Measurements from ENCODE around the gene TGFB3.

DNA sequence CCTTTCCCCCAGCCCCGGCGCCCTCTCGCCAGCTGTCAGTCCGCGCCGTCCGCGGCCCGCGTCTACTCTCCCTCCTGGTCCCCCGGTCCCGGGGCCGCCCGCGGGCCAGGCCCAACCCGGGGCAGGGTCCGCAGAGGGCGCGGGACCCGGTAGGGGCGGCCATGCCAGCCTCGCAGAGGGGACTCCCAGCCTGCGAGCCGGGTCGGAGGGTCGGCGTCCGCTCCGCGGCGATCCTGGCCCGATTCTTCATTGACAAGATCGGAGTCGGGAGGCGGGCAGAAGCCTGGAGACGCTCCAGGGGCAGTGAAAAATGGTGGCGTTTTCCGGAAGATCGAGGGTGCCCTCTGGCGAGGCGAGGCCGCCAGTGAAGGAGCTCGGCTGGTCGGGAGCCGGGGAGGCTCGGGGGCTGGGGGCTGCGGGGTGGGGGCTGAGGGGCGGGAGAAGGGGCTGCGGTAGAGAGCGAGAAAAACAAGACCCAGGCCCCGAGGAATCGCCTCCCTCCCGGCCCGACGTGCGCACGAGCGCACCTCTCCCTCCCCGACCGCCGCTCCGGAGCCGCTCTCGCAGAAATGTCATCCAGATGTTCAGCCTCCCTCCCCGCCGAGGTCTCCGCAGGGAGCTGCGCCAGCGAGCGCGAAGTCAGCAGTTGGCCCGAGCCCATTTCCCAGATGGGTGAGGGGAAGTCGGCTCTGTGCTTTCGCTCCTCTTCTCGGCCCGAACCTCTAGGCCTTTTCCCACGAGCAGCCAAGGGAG lies 647 bp upstream of the TGFB3 start:
- TF ChIP-seq REST (IDR thresholded peaks at IDR 0.05) (no peak), HNF4A (conservative IDR thresholded peaks at IDR 0.05) (no peak), FOXA1 (IDR thresholded peaks at IDR 0.05) (no peak), RXRA (IDR thresholded peaks at IDR 0.05) (no peak), RAD21 (IDR thresholded peaks at IDR 0.05) (peak; percentile 64 to 74), FOXA2 (IDR thresholded peaks at IDR 0.05) (no peak), JUND (IDR thresholded peaks at IDR 0.05) (no peak), TAF1 (conservative IDR thresholded peaks at IDR 0.05) (no peak)
- TF ChIP-seq, protein P1, sequence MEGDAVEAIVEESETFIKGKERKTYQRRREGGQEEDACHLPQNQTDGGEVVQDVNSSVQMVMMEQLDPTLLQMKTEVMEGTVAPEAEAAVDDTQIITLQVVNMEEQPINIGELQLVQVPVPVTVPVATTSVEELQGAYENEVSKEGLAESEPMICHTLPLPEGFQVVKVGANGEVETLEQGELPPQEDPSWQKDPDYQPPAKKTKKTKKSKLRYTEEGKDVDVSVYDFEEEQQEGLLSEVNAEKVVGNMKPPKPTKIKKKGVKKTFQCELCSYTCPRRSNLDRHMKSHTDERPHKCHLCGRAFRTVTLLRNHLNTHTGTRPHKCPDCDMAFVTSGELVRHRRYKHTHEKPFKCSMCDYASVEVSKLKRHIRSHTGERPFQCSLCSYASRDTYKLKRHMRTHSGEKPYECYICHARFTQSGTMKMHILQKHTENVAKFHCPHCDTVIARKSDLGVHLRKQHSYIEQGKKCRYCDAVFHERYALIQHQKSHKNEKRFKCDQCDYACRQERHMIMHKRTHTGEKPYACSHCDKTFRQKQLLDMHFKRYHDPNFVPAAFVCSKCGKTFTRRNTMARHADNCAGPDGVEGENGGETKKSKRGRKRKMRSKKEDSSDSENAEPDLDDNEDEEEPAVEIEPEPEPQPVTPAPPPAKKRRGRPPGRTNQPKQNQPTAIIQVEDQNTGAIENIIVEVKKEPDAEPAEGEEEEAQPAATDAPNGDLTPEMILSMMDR (IDR thresholded peaks at IDR 0.05; ENCODE audit: low read depth, low read length, missing input control): peak; percentile 53
- TF ChIP-seq, protein P2, sequence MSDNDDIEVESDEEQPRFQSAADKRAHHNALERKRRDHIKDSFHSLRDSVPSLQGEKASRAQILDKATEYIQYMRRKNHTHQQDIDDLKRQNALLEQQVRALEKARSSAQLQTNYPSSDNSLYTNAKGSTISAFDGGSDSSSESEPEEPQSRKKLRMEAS (IDR thresholded peaks at IDR 0.05): no peak
- TF ChIP-seq, protein P3, sequence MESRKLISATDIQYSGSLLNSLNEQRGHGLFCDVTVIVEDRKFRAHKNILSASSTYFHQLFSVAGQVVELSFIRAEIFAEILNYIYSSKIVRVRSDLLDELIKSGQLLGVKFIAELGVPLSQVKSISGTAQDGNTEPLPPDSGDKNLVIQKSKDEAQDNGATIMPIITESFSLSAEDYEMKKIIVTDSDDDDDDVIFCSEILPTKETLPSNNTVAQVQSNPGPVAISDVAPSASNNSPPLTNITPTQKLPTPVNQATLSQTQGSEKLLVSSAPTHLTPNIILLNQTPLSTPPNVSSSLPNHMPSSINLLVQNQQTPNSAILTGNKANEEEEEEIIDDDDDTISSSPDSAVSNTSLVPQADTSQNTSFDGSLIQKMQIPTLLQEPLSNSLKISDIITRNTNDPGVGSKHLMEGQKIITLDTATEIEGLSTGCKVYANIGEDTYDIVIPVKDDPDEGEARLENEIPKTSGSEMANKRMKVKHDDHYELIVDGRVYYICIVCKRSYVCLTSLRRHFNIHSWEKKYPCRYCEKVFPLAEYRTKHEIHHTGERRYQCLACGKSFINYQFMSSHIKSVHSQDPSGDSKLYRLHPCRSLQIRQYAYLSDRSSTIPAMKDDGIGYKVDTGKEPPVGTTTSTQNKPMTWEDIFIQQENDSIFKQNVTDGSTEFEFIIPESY (IDR thresholded peaks at IDR 0.05): no peak

All from liver (tissue), 3 donors.